ENCODE data around the gene CDHR2. TPM values are rescaled to one million over a fixed set of nuclear protein-coding genes. Genes with fewer than 3 reads are reported as not detected.

The CDHR2 gene
- total and polyA plus RNA-seq, 2 of the 13 experiments (the other 11 are each of a cell fraction or from before 2014, with no cell fraction given) = 17.9 to 20.9 TPM

- H3K4me3 ChIP-seq (replicated peaks in 1 of 3; ENCODE audit: insufficient read depth in 1 of 3, low read depth in 2 of 3, low read length in 3 of 3) = no peak overlapping the region
- H3K4me1 ChIP-seq (ENCODE audit: insufficient read depth, low read length) = peaks cover 11% of the 10 kb centered on the region; the same call in 1 of the 2 replicates
- WGBS (ENCODE audit: low lambda C conversion rate) = 91% methylated on average over 6 of the region's 6 CpGs
- ChIA-PET CTCF (ENCODE audit: low intra/inter-chr PET ratio, low total read pairs) (no interaction called here), POLR2A (no interaction called here)
- no peaks in the 10 kb centered on the region for H3K36me3 ChIP-seq (replicated peaks in 1 of 2; ENCODE audit: control insufficient read depth in 1 of 2, insufficient read depth in 2 of 2, low read length in 2 of 2)
- no TSS peak for BruUV-seq (replicated peaks)
- H3K9me3 ChIP-seq (ENCODE audit: low read length) = no peaks in the 10 kb centered on the region
- H4K20me1 ChIP-seq (ENCODE audit: insufficient read depth, low read length) = no peaks in the 10 kb centered on the region
- H2AFZ ChIP-seq (ENCODE audit: low read length) = no peak overlapping the region
- no peak overlapping the region for H3K4me2 ChIP-seq (ENCODE audit: low read depth, low read length)
- no peak overlapping the region for H3K9ac ChIP-seq (ENCODE audit: insufficient read depth, low read depth, low read length)
- no peak overlapping the region for H3K27ac ChIP-seq (ENCODE audit: extremely low read length, insufficient read depth, low read length)
- intact Hi-C loops (cut with micrococcal nuclease; ENCODE audit: unreplicated experiment) (no loop called here), in situ Hi-C loops (cut with HindIII; ENCODE audit: extremely low pct_ligation_motif_present, low pct_unique_long_range_greater_than_20kb) (no loop called here)
- DNase-seq (ENCODE audit: low spot score) (no peak), ATAC-seq (no peak), FAIRE-seq (no peak)
- no peaks in the 10 kb centered on the region for H3K27me3 ChIP-seq (ENCODE audit: control insufficient read depth in 1 of 2, insufficient read depth in 2 of 2, low read length in 2 of 2)
- H3K79me2 ChIP-seq (ENCODE audit: insufficient read depth, low read length) = no peaks in the 10 kb centered on the region
- no peak for TF ChIP-seq ZNF629 (CRISPR knock-in tag; conservative IDR thresholded peaks at IDR 0.05)
- TF ChIP-seq ARID4A (CRISPR knock-in tag; IDR thresholded peaks at IDR 0.05; ENCODE audit: borderline replicate concordance) = no peak
- no peak for TF ChIP-seq SALL2 (CRISPR knock-in tag; IDR thresholded peaks at IDR 0.05)
Observed at GRCh38 chr5:176565760-176566288, 16.7 kb downstream of the CDHR2 start.

DNA sequence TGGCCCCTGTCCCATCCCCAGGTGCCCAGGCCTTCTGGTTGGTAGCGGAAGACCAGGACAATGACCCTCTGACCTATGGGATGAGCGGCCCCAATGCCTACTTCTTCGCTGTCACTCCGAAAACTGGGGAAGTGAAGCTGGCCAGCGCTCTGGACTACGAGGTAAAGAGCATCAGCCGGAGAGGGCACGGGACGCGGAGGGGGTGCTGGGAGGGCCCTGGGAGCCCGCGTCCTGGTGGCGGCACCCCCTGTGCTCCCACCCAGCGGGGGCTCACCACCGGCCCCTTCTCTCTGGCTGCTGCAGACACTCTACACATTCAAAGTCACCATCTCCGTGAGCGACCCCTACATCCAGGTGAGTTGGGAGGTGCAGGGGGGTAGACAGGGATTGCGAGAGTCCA, 19.5 kb downstream of the CDHR2 start:
- H2AFZ ChIP-seq (ENCODE audit: low read length) = no peak overlapping the region
- no peak overlapping the region for H3K27ac ChIP-seq (ENCODE audit: extremely low read length, insufficient read depth, low read length)
- H3K79me2 ChIP-seq (ENCODE audit: insufficient read depth, low read length) = no peaks in the 10 kb centered on the region
- no peak overlapping the region for H3K4me3 ChIP-seq (replicated peaks in 1 of 3; ENCODE audit: insufficient read depth in 1 of 3, low read depth in 2 of 3, low read length in 3 of 3)
- FAIRE-seq (no peak), DNase-seq (ENCODE audit: low spot score) (no peak), ATAC-seq (no peak)
- 100% methylated on average over 1 of the region's 18 CpGs for WGBS (ENCODE audit: low lambda C conversion rate)
- H3K9ac ChIP-seq (ENCODE audit: insufficient read depth, low read depth, low read length) = no peak overlapping the region
- no peaks in the 10 kb centered on the region for H3K27me3 ChIP-seq (ENCODE audit: control insufficient read depth in 1 of 2, insufficient read depth in 2 of 2, low read length in 2 of 2)
- no TSS peak for BruUV-seq (replicated peaks)
- no peaks in the 10 kb centered on the region for H3K36me3 ChIP-seq (replicated peaks in 1 of 2; ENCODE audit: control insufficient read depth in 1 of 2, insufficient read depth in 2 of 2, low read length in 2 of 2)
- H4K20me1 ChIP-seq (ENCODE audit: insufficient read depth, low read length) = no peaks in the 10 kb centered on the region
- ChIA-PET POLR2A (no interaction called here), CTCF (ENCODE audit: low intra/inter-chr PET ratio, low total read pairs) (no interaction called here)
- in situ Hi-C loops (cut with HindIII; ENCODE audit: extremely low pct_ligation_motif_present, low pct_unique_long_range_greater_than_20kb) (no loop called here), intact Hi-C loops (cut with micrococcal nuclease; ENCODE audit: unreplicated experiment) (no loop called here)
- H3K9me3 ChIP-seq (ENCODE audit: low read length) = no peaks in the 10 kb centered on the region
- peaks cover 4% of the 10 kb centered on the region; the same call in 1 of the 2 replicates for H3K4me1 ChIP-seq (ENCODE audit: insufficient read depth, low read length)
- no peak overlapping the region for H3K4me2 ChIP-seq (ENCODE audit: low read depth, low read length)
- TF ChIP-seq, protein P1, sequence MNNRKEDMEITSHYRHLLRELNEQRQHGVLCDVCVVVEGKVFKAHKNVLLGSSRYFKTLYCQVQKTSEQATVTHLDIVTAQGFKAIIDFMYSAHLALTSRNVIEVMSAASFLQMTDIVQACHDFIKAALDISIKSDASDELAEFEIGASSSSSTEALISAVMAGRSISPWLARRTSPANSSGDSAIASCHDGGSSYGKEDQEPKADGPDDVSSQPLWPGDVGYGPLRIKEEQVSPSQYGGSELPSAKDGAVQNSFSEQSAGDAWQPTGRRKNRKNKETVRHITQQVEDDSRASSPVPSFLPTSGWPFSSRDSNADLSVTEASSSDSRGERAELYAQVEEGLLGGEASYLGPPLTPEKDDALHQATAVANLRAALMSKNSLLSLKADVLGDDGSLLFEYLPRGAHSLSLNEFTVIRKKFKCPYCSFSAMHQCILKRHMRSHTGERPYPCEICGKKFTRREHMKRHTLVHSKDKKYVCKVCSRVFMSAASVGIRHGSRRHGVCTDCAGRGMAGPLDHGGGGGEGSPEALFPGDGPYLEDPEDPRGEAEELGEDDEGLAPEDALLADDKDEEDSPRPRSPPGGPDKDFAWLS (CRISPR knock-in tag; IDR thresholded peaks at IDR 0.05; ENCODE audit: borderline replicate concordance) = no peak
- TF ChIP-seq ATF7 (IDR thresholded peaks at IDR 0.05) (no peak), ATF7 (CRISPR knock-in tag; IDR thresholded peaks at IDR 0.05) (no peak)

Data from HepG2 (cell line).